HT1080 (cell line): Measurements from ENCODE around the gene KIF24. TPM values are rescaled to one million over a fixed set of nuclear protein-coding genes. Genes with fewer than 3 reads are reported as not detected.
"Not testable (repeated sequence)": the region's sequence is repeated elsewhere in the genome, so short reads cannot be mapped to it uniquely, and the experiment has no call there.

Source experiments
- DNase-seq: peaks from one replicate; pipeline ENCODE4 v3.0.0-alpha.2; 2015; ENCODE audit warnings: low read depth
- small RNA-seq: library from RNA; depleted of rRNA; stranded (forward); fragments of <200 nt; gene quantifications from one replicate; pipeline ENCODE3, GENCODE V24; 2014
- total RNA-seq: library from RNA; depleted of rRNA; stranded (reverse); fragments of >200 nt; shearing (Covaris generic); gene quantifications from 2 replicates; pipeline ENCODE4 v1.2.3, GENCODE V29; 2014; rRNA removed

Gene KIF24
- total RNA-seq, 1 experiment from 2014 or later = 8.3 TPM

DNA sequence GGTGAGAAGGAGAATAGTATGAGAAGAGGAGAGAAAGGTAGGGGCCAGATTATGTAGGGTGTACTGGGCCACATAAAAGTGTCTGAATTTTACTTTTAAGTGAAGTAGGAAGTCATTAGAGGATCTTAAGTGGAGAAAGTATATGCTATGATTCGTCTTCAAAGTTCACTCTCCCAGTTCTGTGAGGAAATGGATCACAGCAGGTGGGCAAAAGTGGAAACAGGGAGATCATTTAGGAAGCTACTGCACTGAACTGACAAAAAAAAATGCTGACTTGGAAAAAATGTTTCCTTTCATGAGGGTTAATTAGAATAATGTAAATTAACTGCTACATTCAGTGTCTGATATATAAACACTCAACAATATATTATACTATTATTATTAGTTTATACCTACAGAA, 2.4 kb downstream of the KIF24 start:
- no peak for DNase-seq

DNA sequence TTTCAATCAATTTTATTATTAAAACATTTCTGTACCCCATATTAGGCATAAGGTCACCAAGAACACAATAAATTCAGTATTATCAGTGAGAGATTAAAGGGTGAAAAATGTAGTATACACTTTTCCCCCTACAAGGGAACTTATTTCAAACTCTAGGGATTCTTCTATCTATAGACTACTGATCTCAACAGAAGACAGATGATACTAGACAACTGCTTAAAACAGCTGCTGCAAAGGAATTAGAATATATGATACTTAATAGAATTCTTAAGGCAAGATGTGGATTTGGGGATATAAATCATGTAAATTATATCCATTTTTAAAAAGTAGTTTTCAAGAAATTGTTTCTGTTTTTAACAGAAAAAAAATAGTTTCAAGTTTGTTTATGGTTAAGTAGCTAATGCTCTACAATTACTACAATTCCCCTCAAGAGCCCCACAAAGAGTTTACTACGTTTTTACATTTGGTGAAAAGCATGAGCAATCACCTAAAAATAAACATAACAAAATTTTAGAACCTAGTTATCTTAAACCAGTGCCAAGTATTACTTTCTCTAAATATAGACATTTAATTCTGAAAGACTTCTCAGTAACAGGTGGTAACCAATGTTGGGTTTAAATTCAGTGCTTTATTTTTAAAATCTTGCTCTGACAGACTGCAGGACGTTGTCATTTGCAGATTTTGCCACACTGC, 6.0 kb downstream of the KIF24 start:
- DNase-seq = no peak

DNA sequence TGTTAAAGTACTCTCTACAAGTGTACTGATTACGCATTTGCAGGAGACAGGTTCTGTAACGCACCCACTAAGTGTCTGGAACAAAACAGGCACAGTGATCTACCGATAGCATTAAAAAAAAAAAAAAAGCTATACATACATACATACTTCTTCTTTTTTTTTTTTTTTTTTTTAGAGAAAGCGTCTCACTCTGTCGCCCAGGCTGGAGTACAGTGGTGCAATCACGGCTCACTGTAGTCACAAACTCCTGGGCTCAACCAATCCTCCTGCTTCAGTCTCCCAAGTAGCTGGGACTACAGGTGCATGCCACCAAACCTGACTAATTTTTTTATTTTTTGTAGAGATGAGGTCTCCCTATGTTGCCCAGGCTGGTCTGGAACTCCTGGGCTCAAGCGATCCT, 7.6 kb downstream of the KIF24 start:
- DNase-seq = no peak

DNA sequence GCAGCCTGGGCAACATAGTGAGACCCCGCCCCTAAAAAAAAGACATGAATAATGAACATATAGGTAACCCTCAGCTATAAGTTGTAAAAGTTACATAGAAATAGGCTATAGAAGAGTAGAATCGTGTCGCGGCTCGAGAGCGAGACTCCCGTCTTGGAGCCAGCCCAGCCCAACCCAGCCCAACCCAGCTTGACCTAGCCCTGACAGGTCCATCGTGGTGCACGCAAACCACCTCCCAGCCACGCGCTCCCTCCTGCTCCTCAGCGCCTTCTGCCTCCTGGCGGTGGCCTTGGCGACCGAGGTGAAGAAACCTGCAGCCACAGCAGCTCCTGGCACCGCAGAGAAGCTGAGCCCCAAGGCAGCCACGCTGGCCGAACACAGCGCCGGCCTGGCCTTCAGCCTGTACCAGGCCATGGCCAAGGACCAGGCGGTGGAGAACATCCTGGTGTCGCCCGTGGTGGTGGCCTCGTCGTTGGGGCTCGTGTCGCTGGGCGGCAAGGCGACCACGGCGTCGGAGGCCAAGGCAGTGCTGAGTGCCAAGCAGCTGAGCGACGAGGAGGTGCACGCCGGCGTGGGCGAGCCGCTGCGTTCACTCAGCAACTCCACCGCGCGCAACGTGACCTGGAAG, 10.8 kb downstream of the KIF24 start:
- DNase-seq = no peak

DNA sequence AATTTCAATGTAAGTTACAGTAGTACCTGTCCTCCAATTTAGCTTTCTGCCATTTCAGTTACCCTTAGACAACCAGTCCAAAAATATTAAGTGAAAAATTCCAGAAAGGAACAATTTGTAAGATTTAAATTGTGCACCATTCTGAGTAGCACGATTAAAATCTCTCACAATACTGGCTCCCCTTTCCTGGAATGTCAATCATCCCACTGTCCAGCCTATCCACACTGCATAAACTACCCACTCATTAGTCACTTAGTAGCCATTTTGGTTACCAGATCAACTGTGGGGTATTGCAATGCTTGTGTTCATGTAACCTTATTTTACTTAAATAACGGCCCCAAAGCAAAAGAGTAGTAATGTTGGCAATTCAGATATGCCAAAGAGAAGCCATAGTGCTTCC, 11.6 kb downstream of the KIF24 start:
- no peak for DNase-seq

DNA sequence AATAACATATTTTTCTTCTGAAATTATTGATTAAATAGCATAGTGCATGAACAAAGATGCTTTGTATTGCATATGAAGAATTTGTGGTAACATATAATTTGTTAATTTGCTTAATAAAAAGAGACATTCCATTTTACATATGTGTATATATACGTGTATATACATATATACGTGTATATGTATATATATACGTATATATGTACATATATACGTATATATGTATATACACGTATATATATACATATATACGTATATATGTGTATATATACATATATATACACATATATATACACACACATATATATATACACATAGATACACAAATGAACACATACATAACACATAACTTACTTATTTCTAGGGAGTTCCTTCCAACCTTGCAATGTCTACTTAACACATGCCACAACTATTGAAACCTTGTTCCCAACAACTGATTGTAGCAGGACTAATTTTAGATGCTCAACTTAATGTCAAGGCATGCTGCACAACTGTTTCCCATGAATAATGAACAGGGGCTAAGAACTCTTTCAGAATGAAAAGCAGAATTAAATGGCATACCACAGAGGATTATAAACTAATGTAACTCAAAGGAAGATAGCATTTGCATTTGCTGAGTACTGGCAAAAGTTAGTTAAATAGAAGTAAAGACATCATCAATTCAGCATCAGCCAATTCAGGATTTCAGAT, 17.4 kb downstream of the KIF24 start:
- DNase-seq = no peak

DNA sequence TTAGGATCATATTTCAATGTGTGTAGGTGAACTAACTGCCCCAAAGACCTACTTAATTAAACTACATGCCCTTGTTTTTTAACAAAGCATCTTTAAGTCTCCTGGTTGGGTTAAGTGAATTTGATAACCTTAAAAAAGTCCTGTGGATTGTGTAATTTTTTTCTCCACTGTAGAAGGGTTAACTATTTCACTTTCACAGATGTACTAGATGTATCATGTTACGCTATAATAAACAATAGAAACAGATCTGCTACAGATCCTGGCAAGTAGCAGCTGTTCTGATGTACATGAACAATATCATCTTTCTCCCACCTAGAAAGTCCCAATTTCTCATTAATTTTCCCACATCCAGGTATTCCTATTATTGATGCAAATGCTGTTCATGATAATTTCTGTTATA, 18.9 kb downstream of the KIF24 start:
- no peak for DNase-seq

DNA sequence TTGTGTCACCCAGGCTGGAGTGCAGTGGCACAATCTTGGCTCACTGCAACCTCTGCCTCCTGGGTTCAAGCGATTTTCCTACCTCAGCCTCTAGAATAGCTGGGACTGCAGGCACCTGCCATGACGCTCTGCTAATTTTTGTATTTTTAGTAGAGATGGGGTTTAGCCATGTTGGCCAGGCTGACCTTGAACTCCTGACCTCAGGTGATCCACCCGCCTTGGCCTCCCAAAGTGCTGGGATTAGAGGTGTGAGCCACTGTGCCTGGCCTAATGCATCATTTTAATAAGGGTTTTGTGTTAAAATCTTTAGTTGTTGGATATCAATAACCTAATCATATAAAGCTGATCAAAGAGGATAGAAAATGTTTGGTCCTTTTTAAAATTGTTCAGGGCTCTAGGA, 20.8 kb downstream of the KIF24 start:
- not testable (repeated sequence) for DNase-seq

DNA sequence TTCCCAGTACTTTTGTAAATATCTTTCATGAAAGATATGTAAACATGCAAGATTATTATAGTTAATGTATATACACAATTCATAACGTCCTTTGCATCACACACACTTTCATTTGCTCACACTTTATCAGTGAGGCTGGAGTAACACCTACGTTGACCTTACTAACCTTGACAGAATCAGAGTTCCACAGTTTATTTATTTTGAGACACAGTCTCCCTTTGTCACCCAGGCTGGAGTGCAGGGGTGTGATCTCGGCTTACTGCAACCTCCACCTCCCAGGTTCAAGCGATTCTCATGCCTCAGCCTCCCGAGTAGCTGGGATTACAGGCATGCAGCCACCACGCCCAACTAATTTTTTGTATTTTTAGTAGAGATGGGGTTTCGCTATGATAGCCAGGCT, 28.0 kb downstream of the KIF24 start:
- not testable (repeated sequence) for DNase-seq

DNA sequence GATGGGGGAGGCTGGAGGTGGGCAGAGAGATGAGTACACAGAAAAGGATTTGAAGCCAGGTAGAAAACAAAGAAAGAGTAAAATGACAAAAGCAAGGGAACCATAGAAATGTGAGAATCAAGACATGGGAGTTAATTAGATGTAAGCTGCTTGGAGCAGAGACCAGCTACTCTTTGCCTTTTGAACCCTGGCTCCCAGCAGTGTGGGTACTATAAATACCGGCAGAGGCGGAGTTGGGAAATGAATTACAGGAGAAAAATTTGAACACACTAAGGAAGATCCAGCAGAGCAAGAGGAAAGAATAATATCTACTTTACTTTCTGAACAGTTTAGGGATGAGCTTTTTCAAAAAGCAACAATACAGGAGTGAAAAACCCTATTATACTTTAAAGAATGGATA, 36.5 kb downstream of the KIF24 start:
- DNase-seq = no peak

DNA sequence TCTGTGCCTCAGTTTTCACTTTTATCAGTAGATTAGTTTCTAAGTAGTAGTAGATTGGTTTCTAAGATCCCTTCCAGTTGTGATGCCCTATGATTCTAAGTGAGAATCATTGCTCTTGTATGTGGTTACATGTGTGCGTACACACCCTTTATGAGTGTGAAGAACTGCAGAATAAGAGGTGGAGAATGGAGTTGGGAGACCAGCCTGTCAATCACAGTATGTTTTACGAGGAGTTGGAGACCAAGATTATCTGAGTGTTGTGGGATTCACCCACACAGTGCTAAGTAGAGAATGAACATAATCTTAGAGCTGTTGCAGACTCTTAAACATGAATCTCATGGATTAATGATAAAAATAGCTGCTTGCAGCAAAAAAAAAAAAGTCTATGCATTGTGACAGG, 37.6 kb downstream of the KIF24 start:
- DNase-seq = no peak

DNA sequence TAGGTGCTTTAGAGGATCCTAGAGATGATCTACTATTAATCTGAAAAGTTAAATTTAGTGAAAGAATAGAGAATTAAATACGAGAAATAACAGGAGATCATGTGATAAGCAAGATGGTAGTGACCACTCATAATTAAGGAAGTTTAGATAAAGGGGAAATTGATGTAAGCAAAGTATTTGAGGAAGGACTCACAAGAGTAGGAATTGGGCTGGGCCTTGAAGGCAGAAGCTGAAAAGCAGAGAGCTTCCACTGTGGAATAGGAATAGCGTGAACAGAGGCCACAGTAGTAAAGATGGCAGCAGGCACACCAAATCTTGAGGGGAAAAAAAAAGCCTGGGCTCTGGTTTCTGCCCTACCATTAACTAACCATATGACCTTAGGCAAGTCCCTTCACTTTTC, 38.0 kb downstream of the KIF24 start:
- DNase-seq = no peak

DNA sequence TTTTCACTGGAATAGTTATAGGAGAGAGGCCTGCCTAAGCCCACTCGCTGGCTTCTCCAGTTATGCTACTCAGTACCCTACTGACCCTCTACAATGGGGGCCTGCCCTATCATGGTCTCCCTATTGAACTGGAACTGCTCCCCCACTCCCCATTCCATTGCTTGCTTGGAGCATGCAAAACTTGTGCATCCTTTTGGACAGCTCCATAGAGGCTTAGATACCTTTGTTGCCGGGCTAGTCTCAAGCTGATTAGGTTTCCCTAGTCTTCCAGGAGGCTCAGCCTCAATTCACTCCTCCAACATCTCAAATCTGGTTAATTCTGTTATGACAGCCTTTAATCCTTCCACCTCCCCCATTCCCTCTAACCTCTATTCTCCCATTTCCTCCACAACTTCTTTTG, 39.9 kb downstream of the KIF24 start:
- DNase-seq = no peak

DNA sequence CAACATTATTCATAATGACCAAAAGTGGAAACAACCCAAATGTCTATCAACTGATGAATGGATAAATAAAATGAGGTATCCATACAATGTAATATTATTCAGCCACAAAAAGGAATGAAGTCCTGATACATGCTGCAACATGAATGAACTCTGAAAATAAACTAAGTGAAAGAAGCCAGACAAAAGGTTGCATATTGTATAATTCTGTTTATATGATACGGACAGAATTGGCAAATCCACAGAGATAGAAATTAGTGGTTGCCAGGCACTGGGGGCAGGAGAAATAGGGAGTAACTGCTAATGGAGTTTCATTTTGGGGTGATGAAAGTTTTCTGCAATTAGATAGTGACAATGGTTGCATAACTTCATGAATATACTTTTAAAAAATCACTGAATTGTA, 47.0 kb downstream of the KIF24 start:
- DNase-seq = no peak

DNA sequence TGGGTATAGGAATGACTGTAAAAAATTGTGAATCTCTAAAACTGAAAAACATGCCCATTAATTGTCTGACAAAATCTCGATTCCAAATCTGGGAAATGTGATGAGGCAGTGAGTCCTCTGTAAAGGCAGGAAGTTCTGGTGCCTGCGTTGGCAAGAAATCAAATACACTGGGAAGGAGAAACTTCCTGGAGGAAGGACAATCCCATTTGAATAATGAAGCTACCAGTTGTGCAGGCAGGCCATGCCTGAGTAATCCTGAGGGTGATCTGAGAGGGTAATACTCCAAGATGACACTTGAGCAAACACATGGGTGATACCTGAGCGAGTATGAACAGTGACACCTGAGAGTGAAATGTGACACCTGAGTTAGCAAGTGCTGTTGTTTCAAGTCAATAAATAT, 49.7 kb downstream of the KIF24 start:
- peak; percentile 67 for DNase-seq

Small RNA genes within 50 kb of the gene (small RNA-seq; reads per million reads assigned to genes)
- 0.20 reads per million for gene RNU2-50P

Other genes with a start within 250 kb of the KIF24 start
- 25.1 and 29.2 TPM in 2 replicates for gene DCAF12, start 202.6 kb downstream of the KIF24 start, total RNA-seq
- 21.7 and 28.5 TPM in 2 replicates for gene UBAP1, start 150.2 kb downstream of the KIF24 start, total RNA-seq
- gene NUDT2, start 301 bp upstream of the KIF24 start, total RNA-seq = 14.1 and 23.5 TPM in 2 replicates
- gene MYORG, start 47.6 kb upstream of the KIF24 start, total RNA-seq = 3.1 and 3.5 TPM in 2 replicates
- gene FAM219A, start 129.3 kb upstream of the KIF24 start, total RNA-seq = 12.1 and 13.5 TPM in 2 replicates
- not detected in 2 replicates for gene DNAI1, start 129.5 kb upstream of the KIF24 start, total RNA-seq
- 5.0 TPM in 2 replicates for gene ENHO, start 193.7 kb upstream of the KIF24 start, total RNA-seq